HG02588 (cell line): ENCODE results near the gene DNAJC3.

Source experiments
- ATAC-seq: cut with Tn5 transposase; IDR thresholded peaks from one replicate; pipeline ENCODE4 v1.9.1; 2021; ENCODE audit warnings: mild to moderate bottlenecking, moderate library complexity; ENCODE audit not compliant: unreplicated experiment

Gene DNAJC3

GRCh38 chr13:95833126-95833525, 156.2 kb downstream of the DNAJC3 start:
- ATAC-seq: no peak

- peak; percentile 2 for ATAC-seq
Observed at GRCh38 chr13:95833719-95834118, 156.8 kb downstream of the DNAJC3 start.

GRCh38 chr13:95834134-95834765, 157.3 kb downstream of the DNAJC3 start:
- peak; percentile 92 for ATAC-seq

- ATAC-seq: no peak
Observed at GRCh38 chr13:95841894-95842293, 165.0 kb downstream of the DNAJC3 start.

- ATAC-seq: no peak
Observed at GRCh38 chr13:95842898-95843297, 166.0 kb downstream of the DNAJC3 start.
